Ovary (tissue), 9 donors: ENCODE data around the gene POLR3K. TPM values are rescaled to one million over a fixed set of nuclear protein-coding genes. Genes with fewer than 3 reads are reported as not detected.

ENCODE experiments used
- DNase-seq, 5 donors: peaks; one replicate each; pipeline ENCODE4 v3.0.0-alpha.2; 2019 to 2020
- H3K27ac ChIP-seq, 2 donors: fragments of 200-600 bp; one replicate each; pipeline versions ENCODE4 v1.5.1 to v1.8.0; 2019 to 2022
- H3K27me3 ChIP-seq: fragments of 200-600 bp; one replicate; pipeline ENCODE4 v1.8.0; 2022
- H3K36me3 ChIP-seq: fragments of 200-600 bp; sonication (generic); one replicate; pipeline ENCODE4 v1.5.1; 2019
- H3K4me1 ChIP-seq: one replicate; pipeline ENCODE4 v1.8.1; 2013; ENCODE audit warnings: mild to moderate bottlenecking, moderate library complexity; ENCODE audit not compliant: insufficient read depth
- H3K4me3 ChIP-seq: fragments of 200-600 bp; sonication (generic); one replicate; pipeline ENCODE4 v1.5.1; 2017
- H3K9me3 ChIP-seq, 2 donors: fragments of 200-600 bp in 1 of 2; sonication (generic) in 1 of 2; one replicate each; pipeline versions ENCODE4 v1.5.1 to v1.8.1; 2013 to 2019; ENCODE audit warnings: mild to moderate bottlenecking in 1 of 2, moderate library complexity in 1 of 2
- CTCF ChIP-seq, 3 donors: fragments of 450-650 bp in 2 of 3; fragments of 200-600 bp in 1 of 3; IDR thresholded peaks; one replicate each; pipeline versions ENCODE4 v1.5.1 to v1.8.0; 2016 to 2022; ENCODE audit warnings: antibody characterized with exemption in 3 of 3, mild to moderate bottlenecking in 1 of 3
- EP300 ChIP-seq: sonication (generic); formaldehyde crosslinking; IDR thresholded peaks from one replicate; pipeline ENCODE4 v1.6.1; 2017; ENCODE audit warnings: antibody characterized with exemption
- POLR2A ChIP-seq: fragments of 450-650 bp; IDR thresholded peaks from one replicate; pipeline ENCODE4 v1.6.1; 2017; ENCODE audit warnings: antibody characterized with exemption, mild to moderate bottlenecking, moderate library complexity
- WGBS, 3 donors: extraction: QIAGEN DNeasy Blood & Tissue Kit in 1 of 3; methylation state at CpG; one replicate each; pipeline versions ENCODE4 v1.1.5 to v1.1.7; 2013 to 2017; 5-methylcytosine and 5-hydroxymethylcytosine counted together
- intact Hi-C, 4 donors: fragments of 100-400 bp; cut with DNase I; formaldehyde crosslinking; loops; one replicate each; pipeline versions ENCODE4 v1.11.0 to v1.15.1; 2022 to 2023
- polyA plus RNA-seq, 2 donors: library from polyadenylated mRNA; stranded (reverse); fragments of 200-250 nt in 1 of 2; fragments of 350-450 nt in 1 of 2; fragmentation: Illumina TruSeq in 1 of 2; extraction: RNeasy Lipid Tissue Mini Kit (QIAGEN cat#74804) in 1 of 2; gene quantifications; one replicate each; pipeline ENCODE4 v1.2.3, GENCODE V29; 2013 to 2014
- total RNA-seq, 7 donors: library from RNA; depleted of rRNA in 2 of 7; stranded (reverse); fragments of >200 nt in 2 of 7; fragmentation: NEBNext Ultra II Directional in 3 of 7; extraction: Animal tissue kit (Norgen Biotek cat#: 25700) in 3 of 7; gene quantifications; one replicate each; pipeline versions ENCODE4 v1.1.0 to v1.2.4, GENCODE V29; 2016 to 2023
- donor health status: DM: no; HTN: no; CAD: no; lungs with moderate emphysema.
- donor health status: DM: no; HTN: no; CAD: no.
- donor health status: Bipolar disorder and iron deficiency.
- donor health status: DM: yes; HTN: yes; CAD: no.
- donor health status: DM: no; HTN: no; CAD: no.
- donor health status: DM: yes; HTN: yes; CAD: no.

Gene POLR3K
- total and polyA plus RNA-seq, 9 donors, result 3.7 to 11.9 (median 9.9) TPM

- no peak overlapping the region for H3K4me3 ChIP-seq
- intact Hi-C loops, result no loop called here
- no peaks in the 10 kb centered on the region for H3K27me3 ChIP-seq
- no peak for TF ChIP-seq CTCF (IDR thresholded peaks at IDR 0.05)
- TF ChIP-seq POLR2A, result no peak
- no peak for TF ChIP-seq EP300
- H3K9me3 ChIP-seq, result no peaks in the 10 kb centered on the region
- H3K27ac ChIP-seq, result no peak overlapping the region
- no peaks in the 10 kb centered on the region for H3K36me3 ChIP-seq
- H3K4me1 ChIP-seq, result no peaks in the 10 kb centered on the region
- WGBS, 3 donors, result 50 to 61% (median 61%) methylated on average over 9 of the region's 9 CpGs
- DNase-seq, result peak in 1 of 5 donors; percentile 43
Observed at GRCh38 chr16:91484-91883, 38.1 kb upstream of the POLR3K start.

DNA sequence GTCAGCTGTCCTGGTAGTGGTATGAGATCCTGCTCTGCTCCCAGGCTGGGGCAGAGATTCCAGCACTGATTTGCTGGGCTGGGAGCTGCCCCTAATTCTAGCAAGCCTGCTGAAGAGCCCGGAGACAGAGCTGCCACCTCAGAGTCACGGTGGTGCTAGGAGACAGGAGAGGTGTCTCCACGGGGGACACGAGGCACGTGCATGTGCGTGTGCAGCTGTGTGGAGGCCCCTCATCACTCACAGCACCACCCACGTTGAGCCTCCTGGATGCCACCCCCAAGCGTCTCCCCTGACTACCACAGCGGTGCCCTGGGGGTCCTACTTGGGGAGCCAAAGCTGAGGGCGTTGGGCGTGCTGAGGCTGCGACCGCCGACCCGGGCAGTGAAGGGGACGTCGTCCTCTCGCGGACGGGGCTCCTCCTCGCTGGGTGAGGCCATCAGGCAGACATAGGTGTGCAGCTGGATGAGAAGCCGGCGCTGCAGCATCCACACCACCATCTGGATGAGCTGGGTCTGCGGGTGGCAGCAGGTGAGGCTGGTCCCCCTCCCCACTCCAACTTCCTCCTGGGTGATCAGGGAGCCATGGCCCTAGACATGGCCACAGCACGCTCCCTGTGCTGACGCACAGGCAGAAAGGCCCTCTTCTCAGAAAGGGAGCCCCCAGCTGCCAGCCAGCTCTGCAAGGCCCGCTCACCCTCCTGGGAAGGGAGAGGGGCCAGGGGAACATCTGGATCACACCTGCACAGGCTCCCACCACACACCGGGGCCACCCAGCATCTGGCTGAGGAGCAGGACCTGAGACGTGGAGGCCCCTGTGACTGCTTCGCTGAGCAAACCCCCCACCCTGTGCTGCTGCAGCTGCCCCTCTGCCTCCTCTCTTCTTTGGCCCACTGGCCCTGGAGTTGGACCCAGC is 36.2 kb upstream of the POLR3K start:
- DNase-seq, result no peak
- Histone ChIP-seq H3K27ac (no peak overlapping the region), H3K36me3 (no peaks in the 10 kb centered on the region), H3K4me3 (no peak overlapping the region), H3K4me1 (peaks cover 8% of the 10 kb centered on the region), H3K9me3 (no peaks in the 10 kb centered on the region), H3K27me3 (no peaks in the 10 kb centered on the region)
- intact Hi-C loops, result no loop called here
- no peak for TF ChIP-seq POLR2A
- no peak for TF ChIP-seq CTCF (IDR thresholded peaks at IDR 0.05)
- no peak for TF ChIP-seq EP300
- 78 to 87% (median 84%) methylated on average over 29 to 30 of the region's 30 CpGs for WGBS, 3 donors

DNA sequence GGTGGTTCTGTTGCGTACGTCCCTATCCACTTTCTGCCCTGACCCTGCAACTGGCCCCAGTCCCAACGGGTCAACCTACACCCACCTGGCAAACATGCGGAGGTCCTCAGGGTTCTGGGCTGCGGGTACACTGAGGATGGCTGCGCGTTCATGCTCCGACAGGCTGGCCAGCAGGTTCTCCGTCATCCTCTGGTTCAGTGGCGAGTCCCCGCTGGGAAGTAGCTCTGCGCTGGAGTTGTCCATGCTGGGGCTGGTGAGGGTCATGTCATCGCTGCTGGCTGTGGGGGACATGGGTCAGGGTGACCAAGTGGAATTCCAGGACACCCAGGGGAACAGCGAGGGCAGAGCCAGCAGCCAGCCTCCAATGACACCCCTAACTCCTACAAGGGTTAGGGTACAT is 35.2 kb upstream of the POLR3K start:
- intact Hi-C loops, result no loop called here

DNA sequence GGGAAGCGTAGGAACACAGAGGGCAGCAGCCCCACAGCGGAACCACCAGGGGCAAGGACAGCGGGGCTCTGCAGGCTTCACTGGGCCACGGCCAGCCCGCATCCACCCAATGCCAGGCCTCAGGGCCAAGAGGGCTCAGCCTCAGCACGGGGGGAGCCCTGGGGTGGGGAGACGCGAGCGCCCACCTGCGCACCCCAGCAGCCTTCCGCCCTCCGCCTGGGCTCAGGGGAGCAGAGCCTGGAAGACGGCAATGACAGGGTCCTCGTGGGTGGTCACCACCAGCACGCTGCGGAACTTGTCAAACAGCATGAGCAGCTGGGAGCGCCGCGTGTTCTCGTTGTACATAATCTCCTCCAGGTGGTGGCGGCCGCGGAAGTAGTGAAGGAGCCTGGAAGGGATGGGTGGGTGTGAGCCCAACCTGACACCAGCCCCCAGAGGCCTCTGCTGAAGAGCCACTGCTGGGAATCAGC is 33.1 kb upstream of the POLR3K start:
- DNase-seq, result peak in 1 of 5 donors; percentile 25
- H3K36me3 ChIP-seq, result no peaks in the 10 kb centered on the region
- no peak overlapping the region for H3K27ac ChIP-seq
- no peaks in the 10 kb centered on the region for H3K27me3 ChIP-seq
- intact Hi-C loops, result no loop called here
- peaks cover 16% of the 10 kb centered on the region for H3K4me1 ChIP-seq
- H3K4me3 ChIP-seq, result no peak overlapping the region
- 70 to 75% (median 71%) methylated on average over 20 to 23 of the region's 23 CpGs for WGBS, 3 donors
- TF ChIP-seq EP300, result no peak
- no peak for TF ChIP-seq CTCF (IDR thresholded peaks at IDR 0.05)
- TF ChIP-seq POLR2A, result no peak
- H3K9me3 ChIP-seq, result no peaks in the 10 kb centered on the region

More for the DNA sequence above, 35.2 kb upstream of the POLR3K start:
- peaks cover 16% of the 10 kb centered on the region for H3K4me1 ChIP-seq
- no peak overlapping the region for H3K4me3 ChIP-seq
- H3K27me3 ChIP-seq, result no peaks in the 10 kb centered on the region
- H3K27ac ChIP-seq, result no peak overlapping the region
- TF ChIP-seq EP300, result no peak
- H3K36me3 ChIP-seq, result no peaks in the 10 kb centered on the region
- H3K9me3 ChIP-seq, result no peaks in the 10 kb centered on the region
- no peak for DNase-seq
- 92 to 95% (median 92%) methylated on average over 14 of the region's 14 CpGs for WGBS, 3 donors

DNA sequence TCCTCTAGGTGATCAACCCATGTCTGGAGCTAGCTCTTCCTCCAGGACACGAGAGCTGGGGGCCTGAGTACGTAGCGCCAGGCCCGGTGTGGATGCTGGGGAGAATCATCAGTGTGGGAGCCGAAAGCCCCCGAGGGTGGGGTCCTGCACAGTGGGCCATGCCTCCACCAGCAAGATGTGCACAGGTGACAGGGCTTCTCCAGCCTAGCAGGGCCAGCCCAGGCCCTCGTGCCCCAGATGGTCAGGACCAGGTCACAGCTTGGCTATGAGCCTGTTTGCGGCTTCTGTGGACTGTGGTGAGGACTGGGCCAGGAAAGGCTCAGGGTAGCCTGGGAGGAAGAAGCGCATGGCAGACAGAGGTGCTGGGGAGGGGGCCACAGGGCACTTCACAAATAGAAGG is 32.5 kb upstream of the POLR3K start:
- intact Hi-C loops, result no loop called here
- H3K4me1 ChIP-seq, result peaks cover 16% of the 10 kb centered on the region
- 72 to 80% (median 79%) methylated on average over 9 of the region's 9 CpGs for WGBS, 3 donors
- H3K27me3 ChIP-seq, result no peaks in the 10 kb centered on the region
- H3K36me3 ChIP-seq, result no peaks in the 10 kb centered on the region
- H3K4me3 ChIP-seq, result no peak overlapping the region
- H3K27ac ChIP-seq, result peak overlapping the region in 1 of 2 donors; percentile 57
- H3K9me3 ChIP-seq, result no peaks in the 10 kb centered on the region
- no peak for TF ChIP-seq EP300
- no peak for TF ChIP-seq CTCF (IDR thresholded peaks at IDR 0.05)
- DNase-seq, result no peak
